ENCODE measurements around the gene GFI1.

GFI1 gene

GRCh38 chr1:92461364-92462097 is 25.2 kb downstream of the GFI1 start:
- Histone ChIP-seq H3K36me3 (ENCODE audit: control insufficient read depth, insufficient read depth, low read length) (no peaks in the 10 kb centered on the region), H3K27me3 (ENCODE audit: control insufficient read depth, insufficient read depth, low read length) (no peaks in the 10 kb centered on the region), H3K27ac (ENCODE audit: low read depth, low read length) (no peak overlapping the region), H3K4me1 (ENCODE audit: control insufficient read depth, insufficient read depth, low read length) (no peaks in the 10 kb centered on the region), H3K9me3 (ENCODE audit: control insufficient read depth, insufficient read depth, low read length) (no peaks in the 10 kb centered on the region), H3K9ac (ENCODE audit: low read depth, low read length) (no peak overlapping the region), H3K4me3 (ENCODE audit: low read depth, low read length) (no peak overlapping the region)

GRCh38 chr1:92459871-92460320 is 26.8 kb downstream of the GFI1 start:
- Histone ChIP-seq H3K4me1 (ENCODE audit: control insufficient read depth, insufficient read depth, low read length) (no peaks in the 10 kb centered on the region), H3K27me3 (ENCODE audit: control insufficient read depth, insufficient read depth, low read length) (no peaks in the 10 kb centered on the region), H3K4me3 (ENCODE audit: low read depth, low read length) (no peak overlapping the region), H3K36me3 (ENCODE audit: control insufficient read depth, insufficient read depth, low read length) (no peaks in the 10 kb centered on the region), H3K9me3 (ENCODE audit: control insufficient read depth, insufficient read depth, low read length) (no peaks in the 10 kb centered on the region), H3K9ac (ENCODE audit: low read depth, low read length) (no peak overlapping the region), H3K27ac (ENCODE audit: low read depth, low read length) (no peak overlapping the region)

- Histone ChIP-seq H3K36me3 (ENCODE audit: control insufficient read depth, insufficient read depth, low read length) (no peaks in the 10 kb centered on the region), H3K4me3 (ENCODE audit: low read depth, low read length) (no peak overlapping the region), H3K4me1 (ENCODE audit: control insufficient read depth, insufficient read depth, low read length) (no peaks in the 10 kb centered on the region), H3K27ac (ENCODE audit: low read depth, low read length) (no peak overlapping the region), H3K9me3 (ENCODE audit: control insufficient read depth, insufficient read depth, low read length) (no peaks in the 10 kb centered on the region), H3K9ac (ENCODE audit: low read depth, low read length) (no peak overlapping the region), H3K27me3 (ENCODE audit: control insufficient read depth, insufficient read depth, low read length) (no peaks in the 10 kb centered on the region)
These were observed 28.6 kb downstream of the GFI1 start for GRCh38 chr1:92458146-92458545.

GRCh38 chr1:92447976-92448375 is 38.7 kb downstream of the GFI1 start:
- no peaks in the 10 kb centered on the region for H3K9me3 ChIP-seq (ENCODE audit: control insufficient read depth, insufficient read depth, low read length)
- H3K27ac ChIP-seq (ENCODE audit: low read depth, low read length), result no peak overlapping the region
- no peaks in the 10 kb centered on the region for H3K36me3 ChIP-seq (ENCODE audit: control insufficient read depth, insufficient read depth, low read length)

GRCh38 chr1:92447033-92447681 is 39.6 kb downstream of the GFI1 start:
- H3K9ac ChIP-seq (ENCODE audit: low read depth, low read length), result no peak overlapping the region
- H3K4me3 ChIP-seq (ENCODE audit: low read depth, low read length), result no peak overlapping the region
- H3K4me1 ChIP-seq (ENCODE audit: control insufficient read depth, insufficient read depth, low read length), result no peaks in the 10 kb centered on the region; the same call in 1 of the 2 replicates
- no peaks in the 10 kb centered on the region for H3K36me3 ChIP-seq (ENCODE audit: control insufficient read depth, insufficient read depth, low read length)
- H3K27me3 ChIP-seq (ENCODE audit: control insufficient read depth, insufficient read depth, low read length), result no peaks in the 10 kb centered on the region
- no peak overlapping the region for H3K27ac ChIP-seq (ENCODE audit: low read depth, low read length)
- H3K9me3 ChIP-seq (ENCODE audit: control insufficient read depth, insufficient read depth, low read length), result no peaks in the 10 kb centered on the region

More at GRCh38 chr1:92447976-92448375, 38.7 kb downstream of the GFI1 start:
- no peak overlapping the region for H3K9ac ChIP-seq (ENCODE audit: low read depth, low read length)
- H3K4me3 ChIP-seq (ENCODE audit: low read depth, low read length), result no peak overlapping the region
- H3K4me1 ChIP-seq (ENCODE audit: control insufficient read depth, insufficient read depth, low read length), result no peaks in the 10 kb centered on the region; the same call in 1 of the 2 replicates
- H3K27me3 ChIP-seq (ENCODE audit: control insufficient read depth, insufficient read depth, low read length), result no peaks in the 10 kb centered on the region

- no peak overlapping the region for H3K9ac ChIP-seq (ENCODE audit: low read depth, low read length)
- no peaks in the 10 kb centered on the region for H3K27me3 ChIP-seq (ENCODE audit: control insufficient read depth, insufficient read depth, low read length)
- no peak overlapping the region for H3K4me3 ChIP-seq (ENCODE audit: low read depth, low read length)
- no peaks in the 10 kb centered on the region for H3K9me3 ChIP-seq (ENCODE audit: control insufficient read depth, insufficient read depth, low read length)
- peaks cover 2% of the 10 kb centered on the region; the same call in 1 of the 2 replicates for H3K4me1 ChIP-seq (ENCODE audit: control insufficient read depth, insufficient read depth, low read length)
- no peaks in the 10 kb centered on the region for H3K36me3 ChIP-seq (ENCODE audit: control insufficient read depth, insufficient read depth, low read length)
- H3K27ac ChIP-seq (ENCODE audit: low read depth, low read length), result no peak overlapping the region
These were observed 40.2 kb downstream of the GFI1 start for GRCh38 chr1:92446546-92446945.

GRCh38 chr1:92445865-92446264 is 40.9 kb downstream of the GFI1 start:
- peaks cover 2% of the 10 kb centered on the region; the same call in 1 of the 2 replicates for H3K4me1 ChIP-seq (ENCODE audit: control insufficient read depth, insufficient read depth, low read length)
- no peak overlapping the region for H3K4me3 ChIP-seq (ENCODE audit: low read depth, low read length)
- no peak overlapping the region for H3K27ac ChIP-seq (ENCODE audit: low read depth, low read length)
- H3K36me3 ChIP-seq (ENCODE audit: control insufficient read depth, insufficient read depth, low read length), result no peaks in the 10 kb centered on the region
- no peaks in the 10 kb centered on the region for H3K9me3 ChIP-seq (ENCODE audit: control insufficient read depth, insufficient read depth, low read length)
- no peak overlapping the region for H3K9ac ChIP-seq (ENCODE audit: low read depth, low read length)
- no peaks in the 10 kb centered on the region for H3K27me3 ChIP-seq (ENCODE audit: control insufficient read depth, insufficient read depth, low read length)

- Histone ChIP-seq H3K9ac (ENCODE audit: low read depth, low read length) (no peak overlapping the region), H3K27me3 (ENCODE audit: control insufficient read depth, insufficient read depth, low read length) (no peaks in the 10 kb centered on the region), H3K9me3 (ENCODE audit: control insufficient read depth, insufficient read depth, low read length) (no peaks in the 10 kb centered on the region), H3K27ac (ENCODE audit: low read depth, low read length) (no peak overlapping the region), H3K36me3 (ENCODE audit: control insufficient read depth, insufficient read depth, low read length) (no peaks in the 10 kb centered on the region), H3K4me3 (ENCODE audit: low read depth, low read length) (no peak overlapping the region), H3K4me1 (ENCODE audit: control insufficient read depth, insufficient read depth, low read length) (peaks cover 2% of the 10 kb centered on the region; the same call in 1 of the 2 replicates)
These were observed 42.4 kb downstream of the GFI1 start for GRCh38 chr1:92444351-92444750.

GRCh38 chr1:92443893-92444292 is 42.8 kb downstream of the GFI1 start:
- no peak overlapping the region for H3K27ac ChIP-seq (ENCODE audit: low read depth, low read length)

GRCh38 chr1:92442351-92442750 is 44.4 kb downstream of the GFI1 start:
- 0 out of 2 replicates have a peak overlapping the region, but pooled peaks have one; percentile 33 for H3K4me3 ChIP-seq (ENCODE audit: low read depth, low read length)
- H3K9ac ChIP-seq (ENCODE audit: low read depth, low read length), result no peak overlapping the region
- peaks cover 2% of the 10 kb centered on the region; the same call in 1 of the 2 replicates for H3K4me1 ChIP-seq (ENCODE audit: control insufficient read depth, insufficient read depth, low read length)
- no peaks in the 10 kb centered on the region for H3K36me3 ChIP-seq (ENCODE audit: control insufficient read depth, insufficient read depth, low read length)
- H3K9me3 ChIP-seq (ENCODE audit: control insufficient read depth, insufficient read depth, low read length), result no peaks in the 10 kb centered on the region; the same call in 1 of the 2 replicates
- no peaks in the 10 kb centered on the region for H3K27me3 ChIP-seq (ENCODE audit: control insufficient read depth, insufficient read depth, low read length)
- no peak overlapping the region for H3K27ac ChIP-seq (ENCODE audit: low read depth, low read length)

More at GRCh38 chr1:92443893-92444292, 42.8 kb downstream of the GFI1 start:
- no peaks in the 10 kb centered on the region for H3K36me3 ChIP-seq (ENCODE audit: control insufficient read depth, insufficient read depth, low read length)
- no peak overlapping the region for H3K9ac ChIP-seq (ENCODE audit: low read depth, low read length)
- peaks cover 2% of the 10 kb centered on the region; the same call in 1 of the 2 replicates for H3K4me1 ChIP-seq (ENCODE audit: control insufficient read depth, insufficient read depth, low read length)
- H3K9me3 ChIP-seq (ENCODE audit: control insufficient read depth, insufficient read depth, low read length), result no peaks in the 10 kb centered on the region
- no peaks in the 10 kb centered on the region for H3K27me3 ChIP-seq (ENCODE audit: control insufficient read depth, insufficient read depth, low read length)
- no peak overlapping the region for H3K4me3 ChIP-seq (ENCODE audit: low read depth, low read length)

Measured in HUES48 (cell line).